SK-N-SH (cell line): Measurements from ENCODE around the gene FAM227B.

Experiments used
- CTCF ChIP-seq: fragments of 200-600 bp; sonication (generic); IDR thresholded peaks from 2 replicates; pipeline ENCODE4 v1.6.1; 2017; ENCODE audit warnings: antibody characterized with exemption, mild to moderate bottlenecking, moderate library complexity
- EP300 ChIP-seq, 2 experiments: IDR thresholded peaks; 2 replicates each; pipeline versions ENCODE4 v1.4.0 to v1.6.1; 2012; ENCODE audit warnings: borderline replicate concordance in 1 of 2, low read depth in 1 of 2, low read length in 1 of 2
- NFIC ChIP-seq: IDR thresholded peaks from 2 replicates; pipeline ENCODE4 v1.4.0; 2012; ENCODE audit warnings: borderline replicate concordance
- POLR2AphosphoS5 ChIP-seq: IDR thresholded peaks from 2 replicates; pipeline ENCODE4 v1.6.1; 2012; ENCODE audit warnings: low read depth, low read length
- SIN3A ChIP-seq: IDR thresholded peaks from 2 replicates; pipeline ENCODE4 v1.6.1; 2012; ENCODE audit warnings: low read depth, mild to moderate bottlenecking, low read length, moderate library complexity, borderline replicate concordance
- SMC3 ChIP-seq: IDR thresholded peaks from 2 replicates; pipeline ENCODE4 v1.6.1; 2012; ENCODE audit warnings: low read depth, low read length, improper control_type of control experiment
- TEAD4 ChIP-seq: IDR thresholded peaks from 2 replicates; pipeline ENCODE4 v1.4.0; 2012; ENCODE audit warnings: mild to moderate bottlenecking, borderline replicate concordance; ENCODE audit not compliant: insufficient read depth
- USF1 ChIP-seq: IDR thresholded peaks from 2 replicates; pipeline ENCODE4 v1.4.0; 2012; ENCODE audit warnings: low read depth, borderline replicate concordance
- USF2 ChIP-seq: fragments of 150-350 bp; IDR thresholded peaks from 2 replicates; pipeline ENCODE4 v1.6.1; 2017; ENCODE audit warnings: antibody characterized with exemption, low read length, low read depth, borderline replicate concordance
- TF ChIP-seq, protein P1 (sequence below): IDR thresholded peaks from 2 replicates; pipeline ENCODE4 v1.4.0; 2012; ENCODE audit warnings: low read depth, borderline replicate concordance
- TF ChIP-seq, protein P2 (sequence below): IDR thresholded peaks from 2 replicates; pipeline ENCODE4 v1.4.0; 2012; ENCODE audit warnings: low read depth

DNA sequence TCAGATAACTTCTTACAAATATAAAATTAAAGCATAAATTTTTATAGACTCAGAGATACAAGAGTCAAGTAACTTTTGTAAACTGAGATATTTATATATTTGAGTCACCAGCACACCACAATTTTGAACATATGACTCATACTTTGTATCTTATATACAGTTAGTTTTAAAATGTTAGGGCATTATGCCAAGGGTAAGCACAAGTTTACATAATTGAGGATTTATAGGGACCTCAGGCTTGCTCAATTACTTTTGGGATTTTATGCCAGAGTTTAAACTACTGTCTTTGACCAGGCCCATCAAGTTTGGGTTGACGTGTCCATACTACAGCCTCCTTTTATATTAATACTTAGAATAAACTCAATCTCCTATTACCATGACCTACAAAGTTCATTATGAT, 205.0 kb downstream of the FAM227B start:
- TF ChIP-seq POLR2AphosphoS5 (no peak), CTCF (no peak), USF2 (no peak), TEAD4 (peak; percentile 17; the same call in 1 of the 2 replicates), SIN3A (no peak), SMC3 (no peak), USF1 (no peak), NFIC (peak; percentile 90), EP300 (IDR thresholded peaks at IDR 0.05; ENCODE audit: borderline replicate concordance in 1 of 2, low read depth in 1 of 2, low read length in 1 of 2) (peak in 1 of 2 experiments; percentile 50; a peak in 1 of 4 replicates)
- TF ChIP-seq, protein P1, sequence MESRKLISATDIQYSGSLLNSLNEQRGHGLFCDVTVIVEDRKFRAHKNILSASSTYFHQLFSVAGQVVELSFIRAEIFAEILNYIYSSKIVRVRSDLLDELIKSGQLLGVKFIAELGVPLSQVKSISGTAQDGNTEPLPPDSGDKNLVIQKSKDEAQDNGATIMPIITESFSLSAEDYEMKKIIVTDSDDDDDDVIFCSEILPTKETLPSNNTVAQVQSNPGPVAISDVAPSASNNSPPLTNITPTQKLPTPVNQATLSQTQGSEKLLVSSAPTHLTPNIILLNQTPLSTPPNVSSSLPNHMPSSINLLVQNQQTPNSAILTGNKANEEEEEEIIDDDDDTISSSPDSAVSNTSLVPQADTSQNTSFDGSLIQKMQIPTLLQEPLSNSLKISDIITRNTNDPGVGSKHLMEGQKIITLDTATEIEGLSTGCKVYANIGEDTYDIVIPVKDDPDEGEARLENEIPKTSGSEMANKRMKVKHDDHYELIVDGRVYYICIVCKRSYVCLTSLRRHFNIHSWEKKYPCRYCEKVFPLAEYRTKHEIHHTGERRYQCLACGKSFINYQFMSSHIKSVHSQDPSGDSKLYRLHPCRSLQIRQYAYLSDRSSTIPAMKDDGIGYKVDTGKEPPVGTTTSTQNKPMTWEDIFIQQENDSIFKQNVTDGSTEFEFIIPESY: no peak
- TF ChIP-seq, protein P2, sequence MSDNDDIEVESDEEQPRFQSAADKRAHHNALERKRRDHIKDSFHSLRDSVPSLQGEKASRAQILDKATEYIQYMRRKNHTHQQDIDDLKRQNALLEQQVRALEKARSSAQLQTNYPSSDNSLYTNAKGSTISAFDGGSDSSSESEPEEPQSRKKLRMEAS: no peak
